H1 (cell line): Measurements from ENCODE around the gene CHAC2. TPM values are rescaled to one million over a fixed set of nuclear protein-coding genes. Genes with fewer than 3 reads are reported as not detected.

Experiments
- CTCF ChIA-PET: fragments of 300-600 bp; sonication (Branson Sonifier 250); formaldehyde crosslinking; loops from one replicate; lab custom pipeline; 2021; ENCODE audit not compliant: partially characterized antibody; lab: Charles Lee
- POLR2A ChIA-PET: fragments of 300-600 bp; sonication (Branson Sonifier 250); formaldehyde crosslinking; loops from one replicate; lab custom pipeline; 2021; ENCODE audit warnings: inconsistent platforms; ENCODE audit not compliant: partially characterized antibody; lab: Charles Lee
- DNase-seq, 2 experiments: peaks; one replicate each; pipeline versions ENCODE4 v3.0.0 to v3.0.0-alpha.2; 2010 to 2022; ENCODE audit warnings: low spot score in 2 of 2, low read depth in 1 of 2, mixed read lengths in 1 of 2
- FAIRE-seq: peaks from 2 replicates; lab custom pipeline; 2011; peaks lifted over from hg19 to GRCh38; lab: Jason Lieb, UNC
- H2AFZ ChIP-seq: 2 replicates; pipeline ENCODE4 v1.8.1; 2012; ENCODE audit warnings: low read length, inconsistent platforms
- H2AK5ac ChIP-seq: 2 replicates; pipeline ENCODE4 v1.6.1; 2013; ENCODE audit warnings: low read depth, low read length
- H2BK120ac ChIP-seq: replicated peaks from 2 replicates; pipeline ENCODE3; 2013; ENCODE audit warnings: low read depth, low read length, inconsistent platforms
- H2BK12ac ChIP-seq: 2 replicates; pipeline ENCODE4 v1.6.1; 2013; ENCODE audit warnings: low read depth, low read length
- H2BK15ac ChIP-seq: 2 replicates; pipeline ENCODE4 v1.6.1; 2013; ENCODE audit warnings: low read length
- H2BK20ac ChIP-seq: 2 replicates; pipeline ENCODE4 v1.6.1; 2013; ENCODE audit warnings: low read length
- H2BK5ac ChIP-seq: 2 replicates; pipeline ENCODE4 v1.6.1; 2013; ENCODE audit warnings: low read depth, low read length
- H3K14ac ChIP-seq: 2 replicates; pipeline ENCODE4 v1.6.1; 2013; ENCODE audit warnings: inconsistent platforms; ENCODE audit not compliant: insufficient read length
- H3K18ac ChIP-seq: 2 replicates; pipeline ENCODE4 v1.6.1; 2013; ENCODE audit warnings: low read length; ENCODE audit errors: extremely low read depth
- H3K23ac ChIP-seq: 2 replicates; pipeline ENCODE4 v1.6.1; 2013; ENCODE audit warnings: inconsistent platforms; ENCODE audit not compliant: insufficient read length
- H3K23me2 ChIP-seq: 2 replicates; pipeline ENCODE4 v1.6.1; 2013; ENCODE audit warnings: low read depth, low read length
- H3K27ac ChIP-seq: 2 replicates; pipeline ENCODE4 v1.6.1; 2011; ENCODE audit warnings: low read depth, low read length, inconsistent platforms
- H3K27me3 ChIP-seq, 4 experiments: replicated peaks in 1 of 4; 1 replicate in 1 of 4; 2 replicates in 3 of 4; pipeline versions ENCODE4 v1.6.1 to v1.8.1; 2011 to 2013; ENCODE audit warnings: low read length in 3 of 4, mild to moderate bottlenecking in 3 of 4, inconsistent platforms in 2 of 4, mixed read lengths in 2 of 4, moderate library complexity in 1 of 4; ENCODE audit not compliant: control insufficient read depth in 3 of 4, insufficient read depth in 3 of 4; ENCODE audit errors: extremely low read depth in 1 of 4
- H3K36me3 ChIP-seq, 4 experiments: 2 replicates each; pipeline versions ENCODE4 v1.6.1 to v1.8.1; 2011 to 2013; ENCODE audit warnings: mild to moderate bottlenecking in 4 of 4, low read length in 3 of 4, moderate library complexity in 2 of 4, control low read depth in 1 of 4, inconsistent platforms in 1 of 4; ENCODE audit not compliant: insufficient read depth in 4 of 4, control insufficient read depth in 2 of 4
- H3K4ac ChIP-seq: replicated peaks from 2 replicates; pipeline ENCODE3; 2013; ENCODE audit warnings: low read length, low read depth, mixed read lengths, inconsistent platforms; ENCODE audit not compliant: insufficient read length
- H3K4me1 ChIP-seq, 4 experiments: replicated peaks in 1 of 4; 1 replicate in 1 of 4; 2 replicates in 3 of 4; pipeline versions ENCODE4 v1.6.1 to v1.8.1; 2011 to 2013; ENCODE audit warnings: low read length in 3 of 4, inconsistent platforms in 2 of 4, mixed read lengths in 1 of 4; ENCODE audit not compliant: insufficient read depth in 4 of 4, control insufficient read depth in 3 of 4
- H3K4me2 ChIP-seq, 2 experiments: 2 replicates each; pipeline versions ENCODE4 v1.6.1 to v1.8.1; 2011 to 2013; ENCODE audit warnings: low read depth in 2 of 2, low read length in 2 of 2, control low read depth in 1 of 2, inconsistent platforms in 1 of 2, mild to moderate bottlenecking in 1 of 2; ENCODE audit not compliant: insufficient read depth in 1 of 2
- H3K4me3 ChIP-seq, 4 experiments: fragments of 200-600, 300-600 bp in 1 of 4; sonication (generic), shearing (Covaris generic), sonication (Bioruptor Twin) in 1 of 4; 2 replicates each; pipeline versions ENCODE4 v1.5.1 to v1.8.1; 2011 to 2016; ENCODE audit warnings: low read length in 4 of 4, low read depth in 3 of 4, control low read depth in 2 of 4, inconsistent platforms in 2 of 4, mild to moderate bottlenecking in 2 of 4, mixed read lengths in 1 of 4, moderate library complexity in 1 of 4; ENCODE audit not compliant: insufficient read depth in 2 of 4; ENCODE audit errors: extremely low read depth in 1 of 4
- H3K56ac ChIP-seq: replicated peaks from 2 replicates; pipeline ENCODE3; 2013; ENCODE audit warnings: low read depth, mild to moderate bottlenecking, mixed read lengths, low read length, inconsistent platforms; ENCODE audit not compliant: insufficient read length
- H3K79me1 ChIP-seq: 2 replicates; pipeline ENCODE4 v1.6.1; 2013; ENCODE audit warnings: low read depth, low read length, control low read depth
- H3K79me2 ChIP-seq, 2 experiments: 2 replicates each; pipeline versions ENCODE4 v1.6.1 to v1.8.1; 2012 to 2013; ENCODE audit warnings: low read length in 2 of 2, mild to moderate bottlenecking in 2 of 2, inconsistent platforms in 1 of 2; ENCODE audit not compliant: insufficient read depth in 2 of 2, control insufficient read depth in 1 of 2
- H3K9ac ChIP-seq, 4 experiments: replicated peaks in 1 of 4; 1 replicate in 1 of 4; 2 replicates in 3 of 4; pipeline versions ENCODE4 v1.6.1 to v1.8.1; 2011 to 2013; ENCODE audit warnings: low read depth in 3 of 4, low read length in 3 of 4, control low read depth in 2 of 4, mild to moderate bottlenecking in 2 of 4, moderate library complexity in 2 of 4, inconsistent platforms in 1 of 4; ENCODE audit errors: extremely low read depth in 1 of 4
- H3K9me3 ChIP-seq, 2 experiments: 2 replicates each; pipeline versions ENCODE4 v1.6.1 to v1.8.1; 2012 to 2013; ENCODE audit warnings: mild to moderate bottlenecking in 2 of 2, moderate library complexity in 2 of 2, control low read depth in 1 of 2, inconsistent platforms in 1 of 2, low read depth in 1 of 2, low read length in 1 of 2, mixed read lengths in 1 of 2; ENCODE audit not compliant: insufficient read depth in 2 of 2
- H4K20me1 ChIP-seq, 2 experiments: replicated peaks in 1 of 2; 2 replicates each; pipeline versions ENCODE3 to v1.8.1; 2011 to 2013; ENCODE audit warnings: inconsistent platforms in 2 of 2, low read length in 2 of 2, mild to moderate bottlenecking in 1 of 2; ENCODE audit not compliant: insufficient read depth in 2 of 2, control insufficient read depth in 1 of 2
- H4K5ac ChIP-seq: 2 replicates; pipeline ENCODE4 v1.6.1; 2013; ENCODE audit warnings: low read length, low read depth, mixed read lengths, inconsistent platforms; ENCODE audit not compliant: insufficient read length
- H4K8ac ChIP-seq: 2 replicates; pipeline ENCODE4 v1.8.0; 2013; ENCODE audit warnings: mild to moderate bottlenecking, moderate library complexity, low read length, inconsistent platforms; ENCODE audit not compliant: insufficient read depth; ENCODE audit errors: extremely low read depth
- H4K91ac ChIP-seq: replicated peaks from 2 replicates; pipeline ENCODE3; 2013; ENCODE audit warnings: low read length, mixed read lengths, inconsistent platforms; ENCODE audit not compliant: insufficient read length
- ASH2L ChIP-seq: fragments of 200-600, 300-600 bp; sonication (generic); IDR thresholded peaks from one replicate; pipeline ENCODE4 v1.7.1; 2017; ENCODE audit warnings: low read length
- ATF3 ChIP-seq: IDR thresholded peaks from 2 replicates; pipeline ENCODE4 v1.6.1; 2011; ENCODE audit warnings: low read depth, mild to moderate bottlenecking, low read length; ENCODE audit not compliant: insufficient read depth
- BCL11A ChIP-seq, 2 experiments: IDR thresholded peaks; one replicate each; pipeline ENCODE4 v1.6.1; 2011; ENCODE audit warnings: low read depth in 2 of 2, low read length in 2 of 2, mild to moderate bottlenecking in 2 of 2
- BRCA1 ChIP-seq: IDR thresholded peaks from 2 replicates; pipeline ENCODE4 v1.6.1; 2012; ENCODE audit warnings: low read depth, low read length, improper control_type of control experiment
- CBX5 ChIP-seq: fragments of 300-800, 300-1000 bp; sonication (generic); IDR thresholded peaks from 2 replicates; pipeline ENCODE4 v1.7.1; 2016; ENCODE audit warnings: antibody characterized with exemption, low read length, low read depth
- CBX8 ChIP-seq: fragments of 300-800, 300-1000 bp; sonication (generic); IDR thresholded peaks from 2 replicates; pipeline ENCODE4 v1.7.1; 2016; ENCODE audit warnings: low read depth, low read length, borderline replicate concordance
- CHD1 ChIP-seq: IDR thresholded peaks from 2 replicates; pipeline ENCODE4 v1.6.1; 2012; ENCODE audit warnings: low read depth, low read length, improper control_type of control experiment
- JUN ChIP-seq: IDR thresholded peaks from 2 replicates; pipeline ENCODE4 v1.6.1; 2011; ENCODE audit warnings: low read depth, mild to moderate bottlenecking, improper control_type of control experiment, low read length
- KDM4A ChIP-seq: IDR thresholded peaks from one replicate; pipeline ENCODE4 v1.7.1; 2012; ENCODE audit warnings: low read depth, mild to moderate bottlenecking, moderate library complexity, low read length, inconsistent platforms; ENCODE audit not compliant: severe bottlenecking
- MAFK ChIP-seq: IDR thresholded peaks from 2 replicates; pipeline ENCODE4 v1.6.1; 2012; ENCODE audit warnings: low read depth, mild to moderate bottlenecking, improper control_type of control experiment, low read length
- RNF2 ChIP-seq: fragments of 200-900, 300-1000 bp; sonication (generic); IDR thresholded peaks from 2 replicates; pipeline ENCODE4 v1.7.1; 2016; ENCODE audit warnings: borderline replicate concordance, low read depth, mild to moderate bottlenecking, antibody characterized with exemption, low read length; ENCODE audit not compliant: poor library complexity, severe bottlenecking; ENCODE audit errors: missing control alignments
- SIRT6 ChIP-seq: IDR thresholded peaks from one replicate; pipeline ENCODE4 v1.7.1; 2012; ENCODE audit warnings: low read length, inconsistent platforms
- ZNF274 ChIP-seq: IDR thresholded peaks from 2 replicates; pipeline ENCODE4 v1.7.0; 2012; ENCODE audit warnings: low read length, borderline replicate concordance; ENCODE audit errors: extremely low read depth
- WGBS, 2 experiments: shearing (Covaris generic) in 1 of 2; methylation state at CpG; one replicate each; pipeline versions ENCODE4 v1.1.6 to v1.1.7; 2013 to 2015; ENCODE audit warnings: low lambda C conversion rate in 2 of 2, mixed read lengths in 2 of 2, inconsistent platforms in 1 of 2, low coverage in 1 of 2, missing lambda C conversion rate in 1 of 2; ENCODE audit not compliant: insufficient replicate concordance in 2 of 2, insufficient coverage in 1 of 2, insufficient read length in 1 of 2; ENCODE audit errors: extremely low coverage in 1 of 2, missing lambda C conversion rate in 1 of 2; 5-methylcytosine and 5-hydroxymethylcytosine counted together
- polyA plus RNA-seq, 7 experiments: library from polyadenylated mRNA; depleted of rRNA in 3 of 7; stranded (reverse) in 5 of 7; unstranded in 2 of 7; fragments of >200 nt in 5 of 7; fragments of 200-250 nt in 2 of 7; gene quantifications; 1 replicate in 5 of 7; 2 replicates in 1 of 7; 4 replicates in 1 of 7; pipeline versions ENCODE4 v1.2.1 to v1.2.3, GENCODE V29; 2011 to 2013; ENCODE audit warnings: missing spikeins in 2 of 7, mixed read lengths in 2 of 7
- total RNA-seq: library from RNA; stranded (reverse); fragmentation: NEBNext Ultra II Directional; extraction: Animal tissue kit (Norgen Biotek cat#: 25700); gene quantifications from 2 replicates; pipeline ENCODE4 v1.2.1, GENCODE V29; 2021

The CHAC2 gene
- total and polyA plus RNA-seq, 2 of the 8 experiments (the other 6 are each of a cell fraction or from before 2014, with no cell fraction given), result 5.4 to 11.2 TPM

- no peak overlapping the region for H4K91ac ChIP-seq
- H4K8ac ChIP-seq, result no peak overlapping the region
- H3K56ac ChIP-seq, result no peak overlapping the region
- no peaks in the 10 kb centered on the region; a peak in 1 of 4 replicates for H3K79me2 ChIP-seq
- H3K27ac ChIP-seq, result no peak overlapping the region
- no peak overlapping the region for H2BK15ac ChIP-seq
- FAIRE-seq (no peak), DNase-seq (no peak)
- H3K4me2 ChIP-seq, result no peak overlapping the region
- 100% methylated on average over 1 of the region's 1 CpG; no CpG with 5 or more reads in 1 of the 2 experiments for WGBS, 2 experiments
- ChIA-PET POLR2A (no interaction called here), CTCF (interaction anchor here (0.9 to 2.4 kb wide), 2 partner anchors 11 to 12 kb away, joined by 3 to 6 read pairs; no protein-coding TSS in a partner anchor)
- H2AFZ ChIP-seq, result no peak overlapping the region
- H3K23me2 ChIP-seq, result no peaks in the 10 kb centered on the region
- H3K9ac ChIP-seq, result no peak overlapping the region
- no peak overlapping the region for H2BK12ac ChIP-seq
- no peaks in the 10 kb centered on the region; a peak in 2 of 8 replicates for H3K36me3 ChIP-seq
- H3K27me3 ChIP-seq, result no peaks in the 10 kb centered on the region
- H3K14ac ChIP-seq, result no peak overlapping the region
- H4K5ac ChIP-seq, result no peak overlapping the region
- H3K23ac ChIP-seq, result no peak overlapping the region
- no peak overlapping the region for H2BK5ac ChIP-seq
- H3K4me1 ChIP-seq, result no peaks in the 10 kb centered on the region
- H2AK5ac ChIP-seq, result no peak overlapping the region
- no peaks in the 10 kb centered on the region for H3K9me3 ChIP-seq
- H3K4ac ChIP-seq, result no peak overlapping the region
- H3K4me3 ChIP-seq, result no peak overlapping the region
- H2BK20ac ChIP-seq, result no peak overlapping the region
- no peak overlapping the region for H2BK120ac ChIP-seq
- H3K18ac ChIP-seq, result no peak overlapping the region
- no peaks in the 10 kb centered on the region for H3K79me1 ChIP-seq
- H4K20me1 ChIP-seq, result no peaks in the 10 kb centered on the region
- TF ChIP-seq MAFK, result no peak
- no peak for TF ChIP-seq ASH2L
- no peak for TF ChIP-seq ATF3
- no peak for TF ChIP-seq BCL11A (IDR thresholded peaks at IDR 0.05; ENCODE audit: low read depth in 2 of 2, low read length in 2 of 2)
- no peak for TF ChIP-seq SIRT6
- no peak for TF ChIP-seq KDM4A
- TF ChIP-seq RNF2, result no peak
- no peak for TF ChIP-seq JUN
- no peak for TF ChIP-seq CBX5
- no peak for TF ChIP-seq ZNF274
- TF ChIP-seq CHD1, result no peak
- no peak for TF ChIP-seq CBX8
- no peak for TF ChIP-seq BRCA1
Measured at GRCh38 chr2:53729143-53729762, 38.4 kb upstream of the CHAC2 start.
